Choroid plexus epithelial cell (primary cell): Measurements from ENCODE around the gene GPATCH3.

Experiments
- DNase-seq: peaks from one replicate; pipeline ENCODE4 v3.0.0-alpha.2; 2010; ENCODE audit warnings: low read depth
- H3K4me3 ChIP-seq: 2 replicates; pipeline ENCODE4 v1.5.1; 2011; ENCODE audit warnings: low read depth, mild to moderate bottlenecking, control low read depth, low read length, moderate library complexity
- TF ChIP-seq, protein P1 (sequence below): conservative IDR thresholded peaks from 2 replicates; pipeline ENCODE4 v1.5.1; 2011; ENCODE audit warnings: low read depth, mild to moderate bottlenecking, control low read depth, inconsistent platforms, low read length, moderate library complexity

Gene GPATCH3

DNA sequence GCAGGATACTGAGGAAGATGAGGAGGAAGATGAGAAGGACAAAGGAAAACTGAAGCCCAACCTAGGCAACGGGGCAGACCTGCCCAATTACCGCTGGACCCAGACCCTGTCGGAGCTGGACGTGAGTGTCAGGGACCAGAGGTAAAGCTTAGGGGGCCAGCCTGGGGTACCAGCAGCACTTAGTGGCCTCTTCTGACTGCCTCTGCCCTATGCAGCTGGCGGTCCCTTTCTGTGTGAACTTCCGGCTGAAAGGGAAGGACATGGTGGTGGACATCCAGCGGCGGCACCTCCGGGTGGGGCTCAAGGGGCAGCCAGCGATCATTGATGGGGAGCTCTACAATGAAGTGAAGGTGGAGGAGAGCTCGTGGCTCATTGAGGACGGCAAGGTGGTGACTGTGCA lies 42.4 kb upstream of the GPATCH3 start:
- TF ChIP-seq, protein P1, sequence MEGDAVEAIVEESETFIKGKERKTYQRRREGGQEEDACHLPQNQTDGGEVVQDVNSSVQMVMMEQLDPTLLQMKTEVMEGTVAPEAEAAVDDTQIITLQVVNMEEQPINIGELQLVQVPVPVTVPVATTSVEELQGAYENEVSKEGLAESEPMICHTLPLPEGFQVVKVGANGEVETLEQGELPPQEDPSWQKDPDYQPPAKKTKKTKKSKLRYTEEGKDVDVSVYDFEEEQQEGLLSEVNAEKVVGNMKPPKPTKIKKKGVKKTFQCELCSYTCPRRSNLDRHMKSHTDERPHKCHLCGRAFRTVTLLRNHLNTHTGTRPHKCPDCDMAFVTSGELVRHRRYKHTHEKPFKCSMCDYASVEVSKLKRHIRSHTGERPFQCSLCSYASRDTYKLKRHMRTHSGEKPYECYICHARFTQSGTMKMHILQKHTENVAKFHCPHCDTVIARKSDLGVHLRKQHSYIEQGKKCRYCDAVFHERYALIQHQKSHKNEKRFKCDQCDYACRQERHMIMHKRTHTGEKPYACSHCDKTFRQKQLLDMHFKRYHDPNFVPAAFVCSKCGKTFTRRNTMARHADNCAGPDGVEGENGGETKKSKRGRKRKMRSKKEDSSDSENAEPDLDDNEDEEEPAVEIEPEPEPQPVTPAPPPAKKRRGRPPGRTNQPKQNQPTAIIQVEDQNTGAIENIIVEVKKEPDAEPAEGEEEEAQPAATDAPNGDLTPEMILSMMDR: no peak
- no peak for DNase-seq
- H3K4me3 ChIP-seq: no peak overlapping the region

DNA sequence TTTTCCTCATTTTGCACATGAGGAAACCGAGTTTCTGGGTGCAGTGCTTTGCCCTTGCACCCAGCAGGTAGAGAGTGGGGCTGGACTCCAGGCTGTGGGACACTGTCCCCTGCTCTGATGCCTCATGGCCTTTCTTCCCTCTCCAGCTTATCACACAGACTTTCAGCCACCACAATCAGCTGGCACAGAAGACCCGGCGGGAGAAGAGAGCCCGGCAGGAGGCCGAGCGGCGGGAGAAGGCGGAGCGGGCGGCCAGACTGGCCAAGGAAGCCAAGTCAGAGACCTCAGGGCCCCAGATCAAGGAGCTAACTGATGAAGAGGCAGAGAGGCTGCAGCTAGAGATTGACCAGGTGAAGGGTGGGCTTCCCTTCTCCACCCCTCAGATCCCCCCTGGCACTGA lies 41.0 kb upstream of the GPATCH3 start:
- no peak overlapping the region for H3K4me3 ChIP-seq
- DNase-seq: no peak
- TF ChIP-seq, protein P1: no peak

- DNase-seq: no peak
- H3K4me3 ChIP-seq: no peak overlapping the region
- TF ChIP-seq, protein P1: no peak
These were observed 38.4 kb upstream of the GPATCH3 start for GRCh38 chr1:26938659-26939025.

DNA sequence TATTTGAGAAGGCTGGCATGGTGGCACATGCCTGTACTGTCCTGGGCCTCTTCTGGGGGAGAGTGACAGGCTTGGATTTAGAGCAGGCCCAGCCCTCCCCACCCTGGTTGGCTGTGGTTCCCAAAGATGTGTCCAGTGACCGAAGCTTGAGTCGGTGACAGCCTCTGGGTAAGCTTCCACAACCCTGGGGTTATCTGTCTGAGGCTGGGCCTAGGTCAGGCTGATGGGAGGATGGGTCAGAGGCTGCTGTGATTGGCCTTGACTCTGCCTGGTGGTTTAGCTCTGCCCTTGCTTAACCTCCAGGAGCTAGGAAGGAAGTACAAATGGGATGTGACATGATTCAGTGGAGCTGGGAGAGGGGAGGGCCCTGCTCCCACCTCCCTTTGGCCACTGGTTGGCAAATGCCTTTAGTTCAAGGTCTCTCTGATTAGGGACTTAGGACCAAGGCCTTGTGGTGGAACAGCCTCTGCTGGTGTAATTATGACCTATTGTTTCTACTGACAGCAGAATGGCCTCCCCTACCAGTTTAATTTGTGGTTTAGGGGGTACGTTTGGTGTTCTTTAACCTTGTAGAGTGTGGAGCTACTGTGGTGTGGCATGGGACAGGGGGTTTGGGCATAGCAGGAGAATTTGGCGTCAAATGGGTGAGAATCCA lies 37.9 kb upstream of the GPATCH3 start:
- no peak for DNase-seq
- TF ChIP-seq, protein P1: no peak
- no peak overlapping the region for H3K4me3 ChIP-seq

- DNase-seq: no peak
- TF ChIP-seq, protein P1: no peak
These were observed 36.6 kb upstream of the GPATCH3 start for GRCh38 chr1:26936823-26937222.

GRCh38 chr1:26932531-26932930 lies 32.3 kb upstream of the GPATCH3 start:
- DNase-seq: no peak
- TF ChIP-seq, protein P1: no peak
- H3K4me3 ChIP-seq: no peak overlapping the region

More at GRCh38 chr1:26936823-26937222, 36.6 kb upstream of the GPATCH3 start:
- no peak overlapping the region for H3K4me3 ChIP-seq

- no peak overlapping the region for H3K4me3 ChIP-seq
- DNase-seq: peak; percentile 63
These were observed 23.4 kb upstream of the GPATCH3 start for GRCh38 chr1:26923711-26924110.

More at GRCh38 chr1:26923711-26924110, 23.4 kb upstream of the GPATCH3 start:
- TF ChIP-seq, protein P1: no peak
